Mucosa of stomach (tissue), 1 donor: ENCODE data around the gene ZNF839.

Experiments used
- H3K27me3 ChIP-seq: one replicate; pipeline ENCODE4 v1.7.0; 2013; ENCODE audit warnings: mild to moderate bottlenecking, low read length; ENCODE audit not compliant: control insufficient read depth, insufficient read depth
- H3K36me3 ChIP-seq: one replicate; pipeline ENCODE4 v1.7.0; 2013; ENCODE audit warnings: low read length; ENCODE audit not compliant: control insufficient read depth, insufficient read depth
- H3K4me1 ChIP-seq: one replicate; pipeline ENCODE4 v1.7.0; 2013; ENCODE audit warnings: mild to moderate bottlenecking, low read length; ENCODE audit not compliant: control insufficient read depth, insufficient read depth
- H3K4me3 ChIP-seq: one replicate; pipeline ENCODE4 v1.7.0; 2013; ENCODE audit warnings: low read length
- H3K9ac ChIP-seq: one replicate; pipeline ENCODE4 v1.7.0; 2013; ENCODE audit warnings: mild to moderate bottlenecking, low read length, moderate library complexity
- H3K9me3 ChIP-seq: one replicate; pipeline ENCODE4 v1.7.0; 2013; ENCODE audit warnings: mild to moderate bottlenecking, low read length, moderate library complexity; ENCODE audit not compliant: control insufficient read depth
- donor health status: Pancreatic carcinoma.

The ZNF839 gene

GRCh38 chr14:102319351-102320032 is at the start of gene ZNF839:
TSS of gene ZNF839 (plus strand) at chr14:102319746. CDS start at chr14:102319766, 20 bp downstream.
- peaks cover 33% of the 10 kb centered on the region for H3K4me1 ChIP-seq
- H3K36me3 ChIP-seq = no peaks in the 10 kb centered on the region
- peak within 1 kb of the TSS; percentile 83 for H3K4me3 ChIP-seq
- H3K9me3 ChIP-seq = no peaks in the 10 kb centered on the region
- H3K9ac ChIP-seq = peak within 1 kb of the TSS; percentile 97
- H3K27me3 ChIP-seq = no peaks in the 10 kb centered on the region

GRCh38 chr14:102272392-102272791 is 47.2 kb upstream of the ZNF839 start:
- H3K36me3 ChIP-seq = no peaks in the 10 kb centered on the region
- H3K9me3 ChIP-seq = no peaks in the 10 kb centered on the region
- H3K9ac ChIP-seq = no peak overlapping the region
- H3K4me1 ChIP-seq = peaks cover 7% of the 10 kb centered on the region
- H3K4me3 ChIP-seq = no peak overlapping the region
- H3K27me3 ChIP-seq = no peaks in the 10 kb centered on the region

DNA sequence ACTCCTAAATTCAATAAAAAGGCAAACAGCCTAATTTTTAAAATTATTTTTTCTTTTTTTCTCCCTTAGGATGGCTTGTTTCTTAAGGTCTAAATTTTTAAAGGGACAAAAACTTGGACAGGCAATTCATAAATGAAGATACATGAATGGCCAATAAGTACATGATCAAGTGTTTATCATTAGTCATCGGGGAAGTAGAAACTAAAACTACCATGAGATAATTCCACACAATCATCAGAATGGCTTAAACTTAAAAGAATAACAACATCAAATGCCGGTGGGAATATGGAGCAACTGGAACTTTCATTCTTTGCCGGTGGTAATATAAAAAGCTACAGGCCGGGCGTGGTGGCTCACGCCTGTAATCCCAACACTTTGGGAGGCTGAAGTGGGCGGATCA is 43.7 kb upstream of the ZNF839 start:
- H3K36me3 ChIP-seq = no peaks in the 10 kb centered on the region
- no peaks in the 10 kb centered on the region for H3K9me3 ChIP-seq
- H3K27me3 ChIP-seq = no peaks in the 10 kb centered on the region
- no peak overlapping the region for H3K9ac ChIP-seq
- H3K4me3 ChIP-seq = no peak overlapping the region
- peaks cover 14% of the 10 kb centered on the region for H3K4me1 ChIP-seq

GRCh38 chr14:102277874-102278630 is 41.5 kb upstream of the ZNF839 start:
- H3K9ac ChIP-seq = no peak overlapping the region
- no peak overlapping the region for H3K4me3 ChIP-seq
- peaks cover 14% of the 10 kb centered on the region for H3K4me1 ChIP-seq
- H3K9me3 ChIP-seq = no peaks in the 10 kb centered on the region
- H3K36me3 ChIP-seq = no peaks in the 10 kb centered on the region
- no peaks in the 10 kb centered on the region for H3K27me3 ChIP-seq

DNA sequence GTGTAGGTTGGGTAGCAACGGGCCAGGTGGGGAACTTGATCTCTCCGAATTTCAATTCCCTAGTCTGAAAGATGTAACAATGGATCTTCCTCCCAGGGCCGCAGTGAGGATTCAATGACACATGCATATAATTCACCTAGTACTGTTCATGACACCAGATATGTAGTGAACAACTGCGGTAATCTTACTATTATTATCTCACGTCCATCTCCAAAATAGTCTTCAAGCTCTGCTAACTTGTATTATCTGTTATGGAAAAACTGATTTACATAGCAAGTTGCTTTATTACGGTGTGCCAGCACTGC is 41.0 kb upstream of the ZNF839 start:
- H3K27me3 ChIP-seq = no peaks in the 10 kb centered on the region
- H3K9ac ChIP-seq = no peak overlapping the region
- no peaks in the 10 kb centered on the region for H3K36me3 ChIP-seq
- H3K9me3 ChIP-seq = no peaks in the 10 kb centered on the region
- peaks cover 14% of the 10 kb centered on the region for H3K4me1 ChIP-seq
- no peak overlapping the region for H3K4me3 ChIP-seq

- Histone ChIP-seq H3K4me3 (no peak overlapping the region), H3K4me1 (peaks cover 14% of the 10 kb centered on the region), H3K9me3 (no peaks in the 10 kb centered on the region), H3K36me3 (no peaks in the 10 kb centered on the region), H3K27me3 (no peaks in the 10 kb centered on the region), H3K9ac (peak overlapping the region; percentile 44)
Observed at GRCh38 chr14:102279282-102279681, 40.3 kb upstream of the ZNF839 start.

DNA sequence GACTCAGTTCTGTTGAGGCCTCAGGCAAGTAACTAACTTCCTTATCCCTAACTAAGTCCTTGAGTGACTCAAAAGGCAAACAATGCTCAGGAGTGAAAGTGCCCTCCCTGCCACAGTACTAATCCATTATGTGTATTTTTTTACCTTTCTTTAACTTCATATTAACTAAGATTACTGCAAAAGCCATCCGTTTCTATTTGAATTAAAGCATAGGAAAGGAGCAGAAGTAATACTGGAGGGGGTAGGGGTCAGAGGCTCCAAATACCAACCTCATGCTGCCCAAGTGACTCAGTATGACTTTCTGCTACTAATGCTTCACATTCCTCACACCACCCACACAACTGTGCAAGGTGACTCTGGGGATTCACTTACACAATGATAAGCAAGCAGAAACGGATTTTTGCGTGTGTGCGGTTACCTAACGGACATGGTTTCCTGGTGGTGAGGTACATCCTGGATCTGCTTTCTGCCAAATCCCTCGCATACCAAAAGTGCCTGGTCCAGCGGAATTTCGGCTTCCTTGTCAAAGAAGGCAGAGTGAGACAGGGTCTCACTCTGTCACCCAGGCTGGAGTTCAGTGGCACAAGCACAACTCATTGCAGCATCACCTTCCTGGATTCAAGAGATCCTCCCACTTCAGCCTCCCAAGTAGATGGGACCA is 39.7 kb upstream of the ZNF839 start:
- H3K4me1 ChIP-seq = peaks cover 14% of the 10 kb centered on the region
- no peaks in the 10 kb centered on the region for H3K27me3 ChIP-seq
- H3K9ac ChIP-seq = peak overlapping the region; percentile 44
- H3K4me3 ChIP-seq = no peak overlapping the region
- no peaks in the 10 kb centered on the region for H3K9me3 ChIP-seq
- H3K36me3 ChIP-seq = no peaks in the 10 kb centered on the region

DNA sequence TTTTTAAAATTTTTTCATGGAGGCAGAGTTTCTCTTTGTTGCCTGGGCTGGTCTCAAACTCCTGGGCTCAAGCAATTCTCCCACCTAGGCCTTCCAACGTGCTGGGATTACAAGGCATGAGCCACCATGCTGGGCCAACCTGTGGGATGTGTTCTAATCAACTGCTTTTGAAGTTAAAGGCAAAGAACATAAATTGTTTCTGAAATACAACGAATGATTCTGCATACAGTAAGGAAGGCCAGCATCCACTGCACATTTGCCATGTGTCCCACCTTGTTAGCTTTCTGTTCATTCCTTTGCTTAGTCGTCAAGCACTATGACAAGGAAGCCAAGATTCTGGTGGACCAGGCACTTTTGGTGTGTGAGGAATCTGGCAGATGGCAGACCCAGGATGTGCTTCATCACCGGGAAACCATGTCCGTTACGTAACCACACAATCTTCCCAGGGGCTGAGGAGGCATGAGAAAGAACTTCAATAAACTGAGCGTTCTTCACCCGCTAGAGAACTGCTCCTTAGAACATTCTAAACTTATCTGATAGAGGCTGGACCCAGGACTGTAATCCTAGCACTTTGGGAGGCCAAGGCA is 39.1 kb upstream of the ZNF839 start:
- H3K9me3 ChIP-seq = no peaks in the 10 kb centered on the region

DNA sequence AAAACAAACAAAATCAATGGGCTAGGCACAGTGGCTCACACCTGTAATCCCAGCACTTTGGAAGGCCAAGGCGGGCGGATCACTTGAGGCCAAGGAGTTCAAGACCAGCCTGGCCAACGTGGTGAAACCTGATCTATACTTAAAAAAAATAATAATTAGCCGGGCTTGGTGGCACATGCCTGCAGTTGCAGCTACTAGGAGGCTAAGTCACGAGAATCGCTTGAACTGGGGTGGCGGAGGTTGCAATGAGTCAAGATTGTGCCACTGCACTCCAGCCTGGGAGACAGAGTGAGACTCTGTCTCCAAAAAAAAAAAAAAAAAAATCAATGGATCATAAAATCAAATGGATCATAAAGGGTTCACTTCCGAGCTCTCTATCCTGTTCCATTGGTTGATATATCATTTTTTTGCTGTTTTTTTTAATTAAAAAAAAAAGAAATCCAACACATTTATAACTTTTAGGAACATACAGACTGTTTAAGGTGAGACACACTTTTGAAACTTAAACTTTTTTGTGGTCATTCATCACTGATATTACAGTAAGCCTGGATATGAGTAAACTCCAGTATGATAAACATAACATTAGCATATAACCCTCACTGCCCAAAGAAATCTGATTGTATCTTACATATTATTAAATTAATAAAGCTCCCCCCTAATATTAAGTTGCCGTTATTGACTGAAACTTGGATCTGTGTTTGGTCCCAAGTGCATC is 36.6 kb upstream of the ZNF839 start:
- peaks cover 14% of the 10 kb centered on the region for H3K4me1 ChIP-seq
- no peak overlapping the region for H3K4me3 ChIP-seq
- H3K27me3 ChIP-seq = no peaks in the 10 kb centered on the region

More for the DNA sequence above, 39.1 kb upstream of the ZNF839 start:
- Histone ChIP-seq H3K36me3 (no peaks in the 10 kb centered on the region), H3K4me3 (no peak overlapping the region), H3K9ac (no peak overlapping the region), H3K4me1 (peaks cover 14% of the 10 kb centered on the region), H3K27me3 (no peaks in the 10 kb centered on the region)

GRCh38 chr14:102283631-102284129 is 35.9 kb upstream of the ZNF839 start:
- no peaks in the 10 kb centered on the region for H3K9me3 ChIP-seq
- no peaks in the 10 kb centered on the region for H3K36me3 ChIP-seq
- H3K4me1 ChIP-seq = peaks cover 14% of the 10 kb centered on the region
- no peak overlapping the region for H3K4me3 ChIP-seq
- H3K27me3 ChIP-seq = no peaks in the 10 kb centered on the region
- H3K9ac ChIP-seq = no peak overlapping the region

More for the DNA sequence above, 36.6 kb upstream of the ZNF839 start:
- H3K9me3 ChIP-seq = no peaks in the 10 kb centered on the region
- no peak overlapping the region for H3K9ac ChIP-seq
- no peaks in the 10 kb centered on the region for H3K36me3 ChIP-seq

- Histone ChIP-seq H3K9me3 (no peaks in the 10 kb centered on the region), H3K4me3 (no peak overlapping the region), H3K27me3 (no peaks in the 10 kb centered on the region), H3K4me1 (peaks cover 1% of the 10 kb centered on the region), H3K9ac (no peak overlapping the region), H3K36me3 (no peaks in the 10 kb centered on the region)
Observed at GRCh38 chr14:102285106-102285505, 34.4 kb upstream of the ZNF839 start.
